ENCODE measurements around the gene CNTROB. TPM values are rescaled to one million over a fixed set of nuclear protein-coding genes. Genes with fewer than 3 reads are reported as not detected.

Gene CNTROB
- total and polyA plus RNA-seq, 2 donors (not counting 1 experiment from before 2014, with no cell fraction given) = 23.1 to 34.8 TPM

GRCh38 chr17:7922269-7922844 is 9.6 kb upstream of the CNTROB start:
- Mint-ChIP-seq H3K9me3 (ENCODE audit: insufficient read depth) (no peaks in the 10 kb centered on the region), H3K27ac (peak overlapping the region; percentile 85), H3K4me1 (peaks cover 11% of the 10 kb centered on the region), H3K27me3 (no peaks in the 10 kb centered on the region), H3K4me3 (peak overlapping the region; percentile 83)
- Histone ChIP-seq H3K27me3 (replicated peaks in 1 of 4; ENCODE audit: control extremely low read depth in 1 of 4, control insufficient read depth in 3 of 4, insufficient read depth in 4 of 4, low read length in 3 of 4) (no peaks in the 10 kb centered on the region), H3K27ac (ENCODE audit: low read length in 2 of 2) (peak overlapping the region; percentile 25 to 42), H3K4me1 (ENCODE audit: control insufficient read depth in 2 of 2, insufficient read depth in 2 of 2, low read length in 2 of 2) (peaks cover 4 to 16% of the 10 kb centered on the region in 2 donors), H2AFZ (ENCODE audit: insufficient read depth, low read depth, low read length, poor library complexity, severe bottlenecking) (peak overlapping the region; percentile 94), H3K9ac (ENCODE audit: low read length) (peak overlapping the region; percentile 71), H3K79me2 (ENCODE audit: control insufficient read depth, insufficient read depth, low read length) (no peaks in the 10 kb centered on the region), H3K4me2 (replicated peaks; ENCODE audit: low read depth, low read length, poor library complexity, severe bottlenecking) (peak overlapping the region; percentile 94), H3K4me3 (ENCODE audit: control extremely low read depth in 1 of 5, extremely low read depth in 1 of 5, insufficient read depth in 1 of 5, low read depth in 2 of 5, low read length in 4 of 5) (peak overlapping the region; percentile 32 to 64 (median 53)), H3K36me3 (replicated peaks in 1 of 2; ENCODE audit: control extremely low read depth in 1 of 2, control insufficient read depth in 1 of 2, extremely low read depth in 1 of 2, insufficient read depth in 2 of 2, low read length in 1 of 2) (no peaks in the 10 kb centered on the region), H4K20me1 (ENCODE audit: control insufficient read depth, insufficient read depth, low read length, poor library complexity, severe bottlenecking) (no peaks in the 10 kb centered on the region), H3K9me3 (ENCODE audit: control extremely low read depth in 1 of 3, control insufficient read depth in 2 of 3, insufficient read depth in 1 of 3, low read length in 2 of 3) (no peaks in the 10 kb centered on the region)
- CTCF ChIA-PET = interaction anchor here (0.8 to 3.2 kb wide), 5 partner anchors 10 to 134 kb away, joined by 3 to 31 read pairs (median 4); partner anchors contain the start of genes CNTROB and TRAPPC1
- ATAC-seq (ENCODE audit: low read depth) (peak; percentile 3), DNase-seq (no peak)
- TF ChIP-seq CTCF (IDR thresholded peaks at IDR 0.05) (no peak), EZH2 (IDR thresholded peaks at IDR 0.05; ENCODE audit: borderline replicate concordance, insufficient read depth, low read depth, low read length, poor library complexity, severe bottlenecking) (no peak)
- WGBS (ENCODE audit: insufficient coverage) = 54% methylated on average over 14 of the region's 16 CpGs
- POLR2A ChIA-PET = interaction anchor here (1.0 kb wide), 1 partner anchor 10 kb away, joined by 3 read pairs; the partner anchor contains the start of genes CNTROB and TRAPPC1
- intact Hi-C loops (cut with micrococcal nuclease) = loop anchor here (1.0 kb wide), 1 partner anchor 10 kb away; the partner anchor contains the start of gene CNTROB
